ENCODE results near the gene IL3RA. TPM values are rescaled to one million over a fixed set of nuclear protein-coding genes. Genes with fewer than 3 reads are reported as not detected.
"Not testable (repeated sequence)": the region's sequence is repeated elsewhere in the genome, so short reads cannot be mapped to it uniquely, and the experiment has no call there.

Gene IL3RA
- total and polyA plus RNA-seq, 2 donors, result 4.9 to 12.7 TPM

DNA sequence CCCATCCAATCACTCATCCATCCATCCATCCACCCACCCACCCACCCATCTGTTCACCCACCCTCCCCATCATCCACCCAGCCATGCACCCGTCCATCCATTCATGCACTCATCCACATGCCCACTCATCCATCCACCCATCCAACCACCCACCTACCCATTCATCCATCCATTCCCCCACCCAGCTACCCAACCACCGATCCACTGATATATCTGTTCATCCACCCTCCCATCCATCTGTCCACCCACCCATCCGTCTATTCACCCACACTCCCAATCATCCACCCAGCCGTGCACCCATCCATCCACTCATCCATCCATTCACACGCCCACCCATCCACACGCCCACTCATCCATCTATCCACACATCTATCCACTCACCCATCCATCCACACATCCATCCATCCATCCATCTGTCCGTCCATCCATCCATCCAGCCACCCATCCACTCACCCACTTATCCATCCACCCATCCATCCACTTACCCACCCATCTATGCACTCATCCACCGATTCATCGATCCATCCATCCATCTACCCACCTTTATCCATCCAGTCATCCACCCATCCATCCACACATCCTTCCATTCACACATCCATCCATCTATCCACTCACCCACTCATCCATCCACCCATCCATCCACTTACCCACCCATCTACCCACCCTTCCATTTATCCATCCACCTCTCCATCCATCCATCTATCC lies 87.7 kb downstream of the IL3RA start:
- DNase-seq (ENCODE audit: low read depth in 6 of 9, low spot score in 9 of 9), result no peak
- peaks cover 35 to 58% of the 10 kb centered on the region in 2 donors for H3K36me3 ChIP-seq (ENCODE audit: control insufficient read depth in 2 of 2, insufficient read depth in 2 of 2, low read length in 1 of 2)
- no peak overlapping the region for H3K4me3 ChIP-seq (ENCODE audit: low read length in 2 of 2)

DNA sequence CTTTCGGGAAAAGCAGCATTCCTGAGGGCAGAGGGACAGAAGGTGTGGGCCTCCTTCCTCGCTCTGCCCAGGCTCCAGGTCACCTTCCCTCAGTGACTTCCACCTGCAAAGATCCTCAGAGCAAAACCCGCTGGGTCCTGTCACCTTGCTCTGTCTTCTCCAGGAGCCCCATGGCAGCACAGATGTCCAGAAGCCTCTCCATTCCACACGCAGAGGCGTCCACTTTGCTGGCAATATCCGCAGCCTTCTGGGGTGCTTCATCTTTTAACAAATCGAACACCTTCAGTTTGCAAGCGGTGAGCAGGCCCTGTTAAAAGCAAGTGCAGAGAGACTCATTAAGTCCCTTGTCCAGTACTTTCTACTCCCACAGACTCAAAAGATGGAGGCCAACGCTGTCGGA lies 88.8 kb downstream of the IL3RA start:
- H3K4me3 ChIP-seq (ENCODE audit: low read length in 2 of 2), result no peak overlapping the region
- WGBS, result 89% methylated on average over 10 of the region's 10 CpGs
- H3K27ac ChIP-seq (ENCODE audit: low read depth in 1 of 2, low read length in 1 of 2), result no peak overlapping the region
- H3K27me3 ChIP-seq (ENCODE audit: control insufficient read depth in 2 of 2, insufficient read depth in 1 of 2, low read length in 1 of 2), result no peaks in the 10 kb centered on the region
- H3K9me3 ChIP-seq (ENCODE audit: control insufficient read depth in 2 of 2, insufficient read depth in 1 of 2, low read length in 1 of 2), result peaks cover 22 to 25% of the 10 kb centered on the region in 2 donors
- H3K36me3 ChIP-seq (ENCODE audit: control insufficient read depth in 2 of 2, insufficient read depth in 2 of 2, low read length in 1 of 2), result peaks cover 35 to 57% of the 10 kb centered on the region in 2 donors
- no peak for DNase-seq (ENCODE audit: low read depth in 6 of 9, low spot score in 9 of 9)
- H3K4me1 ChIP-seq (ENCODE audit: control insufficient read depth in 2 of 2, insufficient read depth in 2 of 2, low read length in 2 of 2), result no peaks in the 10 kb centered on the region

More for the DNA sequence above, 87.7 kb downstream of the IL3RA start:
- H3K4me1 ChIP-seq (ENCODE audit: control insufficient read depth in 2 of 2, insufficient read depth in 2 of 2, low read length in 2 of 2), result no peaks in the 10 kb centered on the region
- no peaks in the 10 kb centered on the region for H3K27me3 ChIP-seq (ENCODE audit: control insufficient read depth in 2 of 2, insufficient read depth in 1 of 2, low read length in 1 of 2)
- WGBS, result 90% methylated on average over 9 of the region's 9 CpGs
- H3K9me3 ChIP-seq (ENCODE audit: control insufficient read depth in 2 of 2, insufficient read depth in 1 of 2, low read length in 1 of 2), result peaks cover 22 to 25% of the 10 kb centered on the region in 2 donors
- H3K27ac ChIP-seq (ENCODE audit: low read depth in 1 of 2, low read length in 1 of 2), result no peak overlapping the region

DNA sequence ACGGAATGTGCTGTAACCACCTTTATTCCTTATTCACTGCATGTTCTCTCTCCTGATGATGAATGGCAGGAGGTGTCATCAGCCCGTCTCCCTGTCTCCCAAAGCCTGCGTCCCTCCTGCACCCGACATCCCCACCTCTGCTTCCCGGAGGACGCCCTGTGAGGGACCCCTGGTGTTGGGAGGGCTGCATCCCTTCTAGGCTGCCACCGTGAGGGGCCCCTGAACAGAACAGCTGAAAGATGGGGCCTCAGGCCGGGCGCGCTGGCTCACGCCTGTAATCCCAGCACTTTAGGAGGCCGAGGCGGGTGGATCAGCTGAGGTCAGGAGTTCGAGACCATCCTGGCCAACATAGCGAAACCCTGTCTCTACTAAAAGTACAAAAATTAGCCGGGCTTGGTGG lies 89.7 kb downstream of the IL3RA start:
- DNase-seq (ENCODE audit: low read depth in 6 of 9, low spot score in 9 of 9); H3K4me3 ChIP-seq (ENCODE audit: low read length in 2 of 2); H3K27me3 ChIP-seq (ENCODE audit: control insufficient read depth in 2 of 2, insufficient read depth in 1 of 2, low read length in 1 of 2); H3K27ac ChIP-seq (ENCODE audit: low read depth in 1 of 2, low read length in 1 of 2); H3K4me1 ChIP-seq (ENCODE audit: control insufficient read depth in 2 of 2, insufficient read depth in 2 of 2, low read length in 2 of 2): not testable (repeated sequence)
- H3K36me3 ChIP-seq (ENCODE audit: control insufficient read depth in 2 of 2, insufficient read depth in 2 of 2, low read length in 1 of 2), result peaks cover 34 to 52% of the 10 kb centered on the region in 2 donors
- 89% methylated on average over 16 of the region's 16 CpGs for WGBS
- peaks cover 21 to 24% of the 10 kb centered on the region in 2 donors for H3K9me3 ChIP-seq (ENCODE audit: control insufficient read depth in 2 of 2, insufficient read depth in 1 of 2, low read length in 1 of 2)

DNA sequence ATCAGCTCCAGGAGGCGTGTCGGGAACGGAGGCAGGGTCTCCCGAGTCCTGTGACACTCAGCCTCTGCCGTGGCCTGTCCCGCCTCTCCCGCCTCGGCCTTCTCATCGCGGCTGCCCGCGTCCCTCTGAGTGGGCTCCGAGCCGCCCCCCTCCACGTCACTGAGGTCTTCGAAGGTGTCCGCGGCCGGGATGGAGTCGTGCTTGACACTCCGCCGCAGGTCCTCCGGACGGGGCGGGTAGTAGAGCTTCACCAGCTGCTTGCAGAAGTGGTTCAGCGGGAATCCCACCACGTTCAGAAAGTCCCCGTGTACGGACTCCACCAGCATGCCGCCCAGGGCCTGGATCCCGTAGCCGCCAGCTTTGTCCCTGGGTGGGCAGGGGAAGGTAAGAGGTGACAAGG lies 91.2 kb downstream of the IL3RA start:
- H3K4me3 ChIP-seq (ENCODE audit: low read length in 2 of 2), result no peak overlapping the region
- peaks cover 8 to 10% of the 10 kb centered on the region in 2 donors for H3K9me3 ChIP-seq (ENCODE audit: control insufficient read depth in 2 of 2, insufficient read depth in 1 of 2, low read length in 1 of 2)
- 95% methylated on average over 32 of the region's 32 CpGs for WGBS
- H3K27me3 ChIP-seq (ENCODE audit: control insufficient read depth in 2 of 2, insufficient read depth in 1 of 2, low read length in 1 of 2), result no peaks in the 10 kb centered on the region
- no peak overlapping the region for H3K27ac ChIP-seq (ENCODE audit: low read depth in 1 of 2, low read length in 1 of 2)
- H3K4me1 ChIP-seq (ENCODE audit: control insufficient read depth in 2 of 2, insufficient read depth in 2 of 2, low read length in 2 of 2), result no peaks in the 10 kb centered on the region
- peaks cover 25 to 46% of the 10 kb centered on the region in 2 donors for H3K36me3 ChIP-seq (ENCODE audit: control insufficient read depth in 2 of 2, insufficient read depth in 2 of 2, low read length in 1 of 2)
- DNase-seq (ENCODE audit: low read depth in 6 of 9, low spot score in 9 of 9), result no peak

- 97% methylated on average over 10 of the region's 10 CpGs for WGBS
- no peak for DNase-seq (ENCODE audit: low read depth in 6 of 9, low spot score in 9 of 9)
Observed at GRCh38 chrX:1430451-1430850, 93.9 kb downstream of the IL3RA start.

More at GRCh38 chrX:1430451-1430850, 93.9 kb downstream of the IL3RA start:
- Histone ChIP-seq H3K27me3 (ENCODE audit: control insufficient read depth in 2 of 2, insufficient read depth in 1 of 2, low read length in 1 of 2) (no peaks in the 10 kb centered on the region), H3K9me3 (ENCODE audit: control insufficient read depth in 2 of 2, insufficient read depth in 1 of 2, low read length in 1 of 2) (no peaks in the 10 kb centered on the region), H3K4me1 (ENCODE audit: control insufficient read depth in 2 of 2, insufficient read depth in 2 of 2, low read length in 2 of 2) (no peaks in the 10 kb centered on the region), H3K36me3 (ENCODE audit: control insufficient read depth in 2 of 2, insufficient read depth in 2 of 2, low read length in 1 of 2) (peaks cover 21 to 52% of the 10 kb centered on the region in 2 donors), H3K4me3 (ENCODE audit: low read length in 2 of 2) (no peak overlapping the region), H3K27ac (ENCODE audit: low read depth in 1 of 2, low read length in 1 of 2) (no peak overlapping the region)

Other genes with a start within 250 kb of the IL3RA start
- 0.28 TPM for gene CRLF2, start 124.1 kb upstream of the IL3RA start, total RNA-seq
- gene CRLF2, start 124.1 kb upstream of the IL3RA start, polyA plus RNA-seq, result 2.0 TPM
- gene CSF2RA, start 68.0 kb upstream of the IL3RA start, total RNA-seq, result 21.3 TPM
- 30.9 TPM for gene CSF2RA, start 68.0 kb upstream of the IL3RA start, polyA plus RNA-seq
- 139 TPM for gene SLC25A6, start 55.3 kb downstream of the IL3RA start, total RNA-seq
- gene SLC25A6, start 55.3 kb downstream of the IL3RA start, polyA plus RNA-seq, result 230 TPM
- gene ASMTL, start 116.1 kb downstream of the IL3RA start, total RNA-seq, result 14.6 TPM
- gene ASMTL, start 116.1 kb downstream of the IL3RA start, polyA plus RNA-seq, result 33.0 TPM
- 15.8 TPM for gene P2RY8, start 200.4 kb downstream of the IL3RA start, total RNA-seq
- gene P2RY8, start 200.4 kb downstream of the IL3RA start, polyA plus RNA-seq, result 12.9 TPM